MM.1S (cell line): ENCODE measurements around the gene SHBG.

Experiments used
- EZH2phosphoT487 ChIP-seq: fragments of 300-600 bp; sonication (generic); IDR thresholded peaks from 2 replicates; pipeline ENCODE4 v1.6.1; 2018; ENCODE audit warnings: antibody characterized with exemption, low read length
- TF ChIP-seq, protein P1 (sequence below): fragments of 300-600 bp; sonication (generic); IDR thresholded peaks from 2 replicates; pipeline ENCODE4 v1.5.1; 2016; ENCODE audit warnings: antibody characterized with exemption, low read length, mixed read lengths

DNA sequence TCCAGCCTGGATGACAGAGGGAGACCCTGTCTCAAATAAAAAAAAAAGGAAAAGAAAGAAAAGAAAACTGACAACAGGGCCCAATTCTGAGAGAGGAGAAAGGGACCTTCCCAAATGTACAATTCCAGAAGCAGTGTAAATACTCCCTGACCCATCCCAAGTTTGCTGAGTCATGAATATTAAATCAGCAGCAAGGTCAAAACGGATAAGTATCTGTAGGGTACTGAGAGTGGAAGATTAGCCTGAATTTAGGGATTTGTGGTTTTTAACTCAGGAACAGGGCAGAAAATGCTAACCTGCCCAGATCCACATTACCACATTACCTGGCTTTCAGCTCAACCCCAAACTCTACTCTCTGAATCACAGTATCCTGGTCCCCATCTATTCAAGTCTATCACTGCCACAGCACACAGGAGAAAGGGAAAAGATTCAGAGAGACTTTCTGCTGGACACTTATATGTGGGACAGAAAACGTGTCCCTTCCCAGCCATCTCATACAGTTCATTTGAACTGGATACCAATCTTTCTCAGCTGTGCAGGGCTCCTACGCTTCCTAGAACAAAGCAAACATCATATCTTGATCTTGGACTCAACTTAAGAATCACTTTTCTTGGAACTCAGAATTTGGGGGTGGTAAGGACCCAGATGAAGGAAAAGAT lies 18.2 kb upstream of the SHBG start:
- TF ChIP-seq, protein P1, sequence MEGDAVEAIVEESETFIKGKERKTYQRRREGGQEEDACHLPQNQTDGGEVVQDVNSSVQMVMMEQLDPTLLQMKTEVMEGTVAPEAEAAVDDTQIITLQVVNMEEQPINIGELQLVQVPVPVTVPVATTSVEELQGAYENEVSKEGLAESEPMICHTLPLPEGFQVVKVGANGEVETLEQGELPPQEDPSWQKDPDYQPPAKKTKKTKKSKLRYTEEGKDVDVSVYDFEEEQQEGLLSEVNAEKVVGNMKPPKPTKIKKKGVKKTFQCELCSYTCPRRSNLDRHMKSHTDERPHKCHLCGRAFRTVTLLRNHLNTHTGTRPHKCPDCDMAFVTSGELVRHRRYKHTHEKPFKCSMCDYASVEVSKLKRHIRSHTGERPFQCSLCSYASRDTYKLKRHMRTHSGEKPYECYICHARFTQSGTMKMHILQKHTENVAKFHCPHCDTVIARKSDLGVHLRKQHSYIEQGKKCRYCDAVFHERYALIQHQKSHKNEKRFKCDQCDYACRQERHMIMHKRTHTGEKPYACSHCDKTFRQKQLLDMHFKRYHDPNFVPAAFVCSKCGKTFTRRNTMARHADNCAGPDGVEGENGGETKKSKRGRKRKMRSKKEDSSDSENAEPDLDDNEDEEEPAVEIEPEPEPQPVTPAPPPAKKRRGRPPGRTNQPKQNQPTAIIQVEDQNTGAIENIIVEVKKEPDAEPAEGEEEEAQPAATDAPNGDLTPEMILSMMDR, result no peak
- no peak for TF ChIP-seq EZH2phosphoT487
